Right lobe of liver (tissue), 4 donors: ENCODE data around the gene NPIPA2.
"Not testable (repeated sequence)": the region's sequence is repeated elsewhere in the genome, so short reads cannot be mapped to it uniquely, and the experiment has no call there.

Experiments
- POLR2A ChIP-seq: fragments of 450-650 bp; IDR thresholded peaks from one replicate; pipeline ENCODE4 v1.6.1; 2017; ENCODE audit warnings: antibody characterized with exemption, mild to moderate bottlenecking
- TF ChIP-seq, protein P1 (sequence below), 4 donors: fragments of 200-600 bp in 3 of 4; fragments of 450-650 bp in 1 of 4; IDR thresholded peaks; one replicate each; pipeline versions ENCODE4 v1.5.1 to v1.8.0; 2016 to 2022; ENCODE audit warnings: antibody characterized with exemption in 4 of 4, mild to moderate bottlenecking in 2 of 4
- donor health status: DM: no; HTN: no; CAD: no.
- donor health status: DM: no; HTN: no; CAD: no.
- donor health status: DM: no; HTN: yes; CAD: no.

DNA sequence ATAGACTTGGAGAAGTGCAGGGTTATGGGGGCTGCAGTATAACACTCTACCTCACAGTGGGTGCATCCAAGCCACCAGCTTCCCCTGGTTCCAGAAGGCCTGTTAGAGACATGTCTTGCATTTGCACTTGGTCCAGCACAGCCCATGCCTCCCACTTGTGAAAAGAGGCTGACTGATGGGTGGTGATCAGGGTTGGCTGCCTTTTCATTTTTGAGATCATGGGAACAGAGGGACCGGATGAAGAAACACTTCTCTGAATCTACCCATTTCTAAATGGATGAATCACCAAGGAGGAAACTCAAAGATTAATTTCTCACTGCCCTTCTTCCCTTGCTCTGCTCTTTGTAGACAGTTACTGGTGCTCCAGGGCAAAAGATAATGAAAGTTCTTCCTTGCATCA lies 43.8 kb downstream of the NPIPA2 start:
- TF ChIP-seq, protein P1, sequence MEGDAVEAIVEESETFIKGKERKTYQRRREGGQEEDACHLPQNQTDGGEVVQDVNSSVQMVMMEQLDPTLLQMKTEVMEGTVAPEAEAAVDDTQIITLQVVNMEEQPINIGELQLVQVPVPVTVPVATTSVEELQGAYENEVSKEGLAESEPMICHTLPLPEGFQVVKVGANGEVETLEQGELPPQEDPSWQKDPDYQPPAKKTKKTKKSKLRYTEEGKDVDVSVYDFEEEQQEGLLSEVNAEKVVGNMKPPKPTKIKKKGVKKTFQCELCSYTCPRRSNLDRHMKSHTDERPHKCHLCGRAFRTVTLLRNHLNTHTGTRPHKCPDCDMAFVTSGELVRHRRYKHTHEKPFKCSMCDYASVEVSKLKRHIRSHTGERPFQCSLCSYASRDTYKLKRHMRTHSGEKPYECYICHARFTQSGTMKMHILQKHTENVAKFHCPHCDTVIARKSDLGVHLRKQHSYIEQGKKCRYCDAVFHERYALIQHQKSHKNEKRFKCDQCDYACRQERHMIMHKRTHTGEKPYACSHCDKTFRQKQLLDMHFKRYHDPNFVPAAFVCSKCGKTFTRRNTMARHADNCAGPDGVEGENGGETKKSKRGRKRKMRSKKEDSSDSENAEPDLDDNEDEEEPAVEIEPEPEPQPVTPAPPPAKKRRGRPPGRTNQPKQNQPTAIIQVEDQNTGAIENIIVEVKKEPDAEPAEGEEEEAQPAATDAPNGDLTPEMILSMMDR (IDR thresholded peaks at IDR 0.05) = not testable (repeated sequence)
- TF ChIP-seq POLR2A = not testable (repeated sequence)
